GM12878 (cell line): ENCODE data around the gene IL6R. TPM values are rescaled to one million over a fixed set of nuclear protein-coding genes. Genes with fewer than 3 reads are reported as not detected.

Experiments used
- ATAC-seq: fragments of 200-7000 bp; cut with Tn5 transposase; 3 replicates; pipeline ENCODE4 v1.9.1; 2020; ENCODE audit warnings: mild to moderate bottlenecking, moderate library complexity
- BruUV-seq: library from RNA; stranded (reverse); fragments of 400-500 nt; replicated peaks from 2 replicates; lab custom pipeline; 2021; lab: Mats Ljungman, UMichigan
- CTCF ChIA-PET: fragments of 300-600 bp; sonication (Branson Sonifier 250); formaldehyde crosslinking; extraction: SDS; loops from one replicate; lab custom pipeline; 2021; ENCODE audit warnings: inconsistent platforms; lab: Yijun Ruan, JAX
- POLR2A ChIA-PET: fragments of 350-600 bp; formaldehyde crosslinking; extraction: SDS; loops from one replicate; lab custom pipeline; 2021; ENCODE audit warnings: inconsistent platforms; lab: Charles Lee
- RAD21 ChIA-PET: fragments of 300-600 bp; sonication (Branson Sonifier 250); formaldehyde crosslinking; loops from one replicate; lab custom pipeline; 2023; ENCODE audit warnings: antibody characterized with exemption; ENCODE audit not compliant: unreplicated experiment; lab: Charles Lee
- SMC1A ChIA-PET: fragments of 300-600 bp; sonication (Branson Sonifier 250); formaldehyde crosslinking; loops from one replicate; lab custom pipeline; 2023; ENCODE audit not compliant: unreplicated experiment, uncharacterized antibody; lab: Charles Lee
- DNase-seq: peaks from one replicate; pipeline ENCODE4 v3.0.0-alpha.2; 2011; ENCODE audit warnings: low read depth, low spot score
- FAIRE-seq: peaks from 3 replicates; lab custom pipeline; 2011; peaks lifted over from hg19 to GRCh38; lab: Jason Lieb, UNC
- H2AFZ ChIP-seq: 2 replicates; pipeline ENCODE4 v1.6.0; 2011; ENCODE audit warnings: low read depth, low read length, control low read depth; ENCODE audit not compliant: control insufficient read depth
- H3K27ac ChIP-seq: 2 replicates; pipeline ENCODE4 v1.5.1; 2011; ENCODE audit warnings: control low read depth; ENCODE audit not compliant: control insufficient read depth, insufficient read depth
- H3K27me3 ChIP-seq, 2 experiments: replicated peaks in 1 of 2; 2 replicates each; pipeline versions ENCODE4 v1.6.0 to v1.6.1; 2011; ENCODE audit warnings: low read length in 1 of 2; ENCODE audit not compliant: control insufficient read depth in 2 of 2, insufficient read depth in 2 of 2
- H3K36me3 ChIP-seq, 2 experiments: 2 replicates each; pipeline ENCODE4 v1.5.1; 2011; ENCODE audit warnings: low read length in 1 of 2; ENCODE audit not compliant: control insufficient read depth in 2 of 2, insufficient read depth in 2 of 2
- H3K4me1 ChIP-seq: 2 replicates; pipeline ENCODE4 v1.6.1; 2011; ENCODE audit warnings: mild to moderate bottlenecking, low read length, moderate library complexity, mixed read lengths; ENCODE audit not compliant: control insufficient read depth, insufficient read depth
- H3K4me2 ChIP-seq: 2 replicates; pipeline ENCODE4 v1.6.0; 2011; ENCODE audit warnings: control low read depth; ENCODE audit not compliant: control insufficient read depth, insufficient read depth
- H3K4me3 ChIP-seq: fragments of 200-600 bp; sonication (generic); 2 replicates; pipeline ENCODE4 v1.5.1; 2016
- H3K79me2 ChIP-seq: 2 replicates; pipeline ENCODE4 v1.6.0; 2011; ENCODE audit warnings: low read length; ENCODE audit not compliant: control insufficient read depth, insufficient read depth
- H3K9ac ChIP-seq: 2 replicates; pipeline ENCODE4 v1.8.0; 2011; ENCODE audit warnings: low read length, control low read depth, mixed read lengths; ENCODE audit not compliant: control insufficient read depth, insufficient read depth
- H3K9me3 ChIP-seq: replicated peaks from 3 replicates; pipeline ENCODE4 v1.5.1; 2011; ENCODE audit warnings: mild to moderate bottlenecking, low read length; ENCODE audit not compliant: control insufficient read depth, insufficient read depth
- H4K20me1 ChIP-seq: 2 replicates; pipeline ENCODE4 v1.6.0; 2011; ENCODE audit not compliant: control insufficient read depth, insufficient read depth
- ASH2L ChIP-seq: fragments of 300-600, 200-600 bp; sonication (generic); IDR thresholded peaks from 2 replicates; pipeline ENCODE4 v1.6.1; 2017; ENCODE audit warnings: low read depth, mild to moderate bottlenecking, borderline replicate concordance
- BRCA1 ChIP-seq: IDR thresholded peaks from 2 replicates; pipeline ENCODE4 v1.6.1; 2011; ENCODE audit warnings: low read depth, low read length, improper control_type of control experiment
- EGR1 ChIP-seq, 2 experiments: IDR thresholded peaks; 1 replicate in 1 of 2; 2 replicates in 1 of 2; pipeline ENCODE4 v1.6.1; 2011 to 2012; ENCODE audit warnings: low read depth in 2 of 2, low read length in 2 of 2, borderline replicate concordance in 1 of 2, mild to moderate bottlenecking in 1 of 2, moderate library complexity in 1 of 2
- ETV6 ChIP-seq, 2 experiments: fragments of 450-650 bp in 1 of 2; IDR thresholded peaks in 1 of 2; conservative IDR thresholded peaks in 1 of 2; 2 replicates each; pipeline ENCODE4 v1.6.1; 2014; ENCODE audit warnings: antibody characterized with exemption in 1 of 2, borderline replicate concordance in 1 of 2, low read depth in 1 of 2, mild to moderate bottlenecking in 1 of 2, moderate library complexity in 1 of 2
- IRF5 ChIP-seq: fragments of 450-650 bp; IDR thresholded peaks from 2 replicates; pipeline ENCODE4 v1.6.1; 2017; ENCODE audit warnings: borderline replicate concordance
- NFYB ChIP-seq: IDR thresholded peaks from 2 replicates; pipeline ENCODE4 v1.6.1; 2011; ENCODE audit warnings: low read depth, mild to moderate bottlenecking, low read length, improper control_type of control experiment, moderate library complexity; ENCODE audit not compliant: insufficient read depth
- RBBP5 ChIP-seq: fragments of 200-600 bp; sonication (generic); conservative IDR thresholded peaks from 2 replicates; pipeline ENCODE4 v1.6.1; 2016
- STAT1 ChIP-seq: fragments of 450-650 bp; conservative IDR thresholded peaks from 2 replicates; pipeline ENCODE4 v1.6.1; 2014; ENCODE audit warnings: antibody characterized with exemption, mild to moderate bottlenecking
- SUPT20H ChIP-seq: IDR thresholded peaks from 2 replicates; pipeline ENCODE4 v1.6.1; 2011; ENCODE audit warnings: low read depth, mild to moderate bottlenecking, low read length, moderate library complexity, borderline replicate concordance; ENCODE audit not compliant: control insufficient read depth
- YBX1 ChIP-seq: fragments of 450-650 bp; IDR thresholded peaks from 2 replicates; pipeline ENCODE4 v1.6.1; 2016; ENCODE audit warnings: antibody characterized with exemption
- WGBS: methylation state at CpG from one replicate; pipeline ENCODE4 v1.1.6; 2016; ENCODE audit warnings: low lambda C conversion rate; ENCODE audit not compliant: insufficient replicate concordance, insufficient coverage; ENCODE audit errors: missing lambda C conversion rate; 5-methylcytosine and 5-hydroxymethylcytosine counted together
- in situ Hi-C: fragments of 300-500 bp; cut with MboI; formaldehyde crosslinking; loops from 9 replicates; pipeline ENCODE4 v1.14.3; 2018; ENCODE audit warnings: mixed read lengths
- intact Hi-C: fragments of 100-400 bp; cut with micrococcal nuclease; formaldehyde crosslinking; loops from one replicate; pipeline ENCODE4 v1.14.2; 2022; ENCODE audit not compliant: unreplicated experiment
- polyA plus RNA-seq, 11 experiments: library from polyadenylated mRNA; depleted of rRNA in 4 of 11; unstranded in 6 of 11; stranded (reverse) in 5 of 11; fragments of >200 nt; fragmentation: Nextera tagmentation in 4 of 11; fragmentation: Illumina TruSeq in 1 of 11; extraction: Ambion mirVana in 4 of 11; extraction: Trizol in 1 of 11; gene quantifications; 1 replicate in 1 of 11; 2 replicates in 10 of 11; pipeline versions ENCODE4 v1.2.1 to v1.2.3, GENCODE V29; 2011 to 2016; ENCODE audit warnings: inconsistent platforms in 2 of 11, missing spikeins in 2 of 11, low read depth in 1 of 11
- total RNA-seq, 4 experiments: library from RNA; depleted of rRNA in 3 of 4; stranded (reverse); fragments of >200 nt in 3 of 4; fragmentation: Illumina TruSeq in 1 of 4; extraction: Trizol in 1 of 4; gene quantifications; 2 replicates each; pipeline versions ENCODE4 v1.2.1 to v1.2.3, GENCODE V29; 2013 to 2021
- TF ChIP-seq, protein P1 (sequence below): fragments of 450-650 bp; IDR thresholded peaks from 2 replicates; pipeline ENCODE4 v1.6.1; 2017; ENCODE audit warnings: mild to moderate bottlenecking

The IL6R gene
- total and polyA plus RNA-seq, 10 of the 15 experiments (the other 5 are each of a cell fraction or from before 2014, with no cell fraction given) = 1.9 to 43.4 (median 17.5) TPM

GRCh38 chr1:154422521-154422920 lies 17.4 kb downstream of the IL6R start:
- no peak overlapping the region for H2AFZ ChIP-seq
- H3K4me1 ChIP-seq = peaks cover 19% of the 10 kb centered on the region
- H3K27ac ChIP-seq = no peak overlapping the region
- H3K4me3 ChIP-seq = no peak overlapping the region
- ATAC-seq (no peak), FAIRE-seq (no peak), DNase-seq (no peak)
- RAD21 ChIA-PET = no interaction called here
- no peaks in the 10 kb centered on the region for H3K9me3 ChIP-seq
- intact Hi-C loops (no loop called here), in situ Hi-C loops (no loop called here)
- no peak overlapping the region for H3K9ac ChIP-seq
- TF ChIP-seq YBX1 (no peak), ASH2L (no peak), RBBP5 (no peak), IRF5 (no peak), EGR1 (IDR thresholded peaks at IDR 0.05; ENCODE audit: borderline replicate concordance in 1 of 2, low read depth in 2 of 2, low read length in 2 of 2) (no peak), STAT1 (no peak), BRCA1 (no peak), ETV6 (conservative IDR thresholded peaks at IDR 0.05 in 1 of 2, IDR thresholded peaks at IDR 0.05 in 1 of 2; ENCODE audit: borderline replicate concordance in 1 of 2, low read depth in 1 of 2) (no peak), SUPT20H (no peak), NFYB (no peak)
- TF ChIP-seq, protein P1, sequence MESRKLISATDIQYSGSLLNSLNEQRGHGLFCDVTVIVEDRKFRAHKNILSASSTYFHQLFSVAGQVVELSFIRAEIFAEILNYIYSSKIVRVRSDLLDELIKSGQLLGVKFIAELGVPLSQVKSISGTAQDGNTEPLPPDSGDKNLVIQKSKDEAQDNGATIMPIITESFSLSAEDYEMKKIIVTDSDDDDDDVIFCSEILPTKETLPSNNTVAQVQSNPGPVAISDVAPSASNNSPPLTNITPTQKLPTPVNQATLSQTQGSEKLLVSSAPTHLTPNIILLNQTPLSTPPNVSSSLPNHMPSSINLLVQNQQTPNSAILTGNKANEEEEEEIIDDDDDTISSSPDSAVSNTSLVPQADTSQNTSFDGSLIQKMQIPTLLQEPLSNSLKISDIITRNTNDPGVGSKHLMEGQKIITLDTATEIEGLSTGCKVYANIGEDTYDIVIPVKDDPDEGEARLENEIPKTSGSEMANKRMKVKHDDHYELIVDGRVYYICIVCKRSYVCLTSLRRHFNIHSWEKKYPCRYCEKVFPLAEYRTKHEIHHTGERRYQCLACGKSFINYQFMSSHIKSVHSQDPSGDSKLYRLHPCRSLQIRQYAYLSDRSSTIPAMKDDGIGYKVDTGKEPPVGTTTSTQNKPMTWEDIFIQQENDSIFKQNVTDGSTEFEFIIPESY = no peak
- no peaks in the 10 kb centered on the region; the same call in 1 of the 2 replicates for H3K79me2 ChIP-seq
- BruUV-seq = no TSS peak
- no peaks in the 10 kb centered on the region for H3K27me3 ChIP-seq
- SMC1A ChIA-PET = interaction anchor here (4.6 kb wide), 1 partner anchor 16 kb away, joined by 29 read pairs; no protein-coding TSS in a partner anchor
- POLR2A ChIA-PET = interaction anchor here (0.7 kb wide), 1 partner anchor 46 kb away, joined by 3 read pairs; no protein-coding TSS in a partner anchor
- H3K36me3 ChIP-seq = no peaks in the 10 kb centered on the region
- no peak overlapping the region for H3K4me2 ChIP-seq
- 87% methylated on average over 9 of the region's 9 CpGs for WGBS
- CTCF ChIA-PET = no interaction called here
- H4K20me1 ChIP-seq = no peaks in the 10 kb centered on the region
